NCI-H1436 treated with DMSO at 0.1 percent for 48 hours (cell line): ENCODE measurements around the gene ANP32A.

Experiments
- DNase-seq: peaks from one replicate; lab custom pipeline; 2025; lab: John Stamatoyannopoulos, UW

Gene ANP32A

DNA sequence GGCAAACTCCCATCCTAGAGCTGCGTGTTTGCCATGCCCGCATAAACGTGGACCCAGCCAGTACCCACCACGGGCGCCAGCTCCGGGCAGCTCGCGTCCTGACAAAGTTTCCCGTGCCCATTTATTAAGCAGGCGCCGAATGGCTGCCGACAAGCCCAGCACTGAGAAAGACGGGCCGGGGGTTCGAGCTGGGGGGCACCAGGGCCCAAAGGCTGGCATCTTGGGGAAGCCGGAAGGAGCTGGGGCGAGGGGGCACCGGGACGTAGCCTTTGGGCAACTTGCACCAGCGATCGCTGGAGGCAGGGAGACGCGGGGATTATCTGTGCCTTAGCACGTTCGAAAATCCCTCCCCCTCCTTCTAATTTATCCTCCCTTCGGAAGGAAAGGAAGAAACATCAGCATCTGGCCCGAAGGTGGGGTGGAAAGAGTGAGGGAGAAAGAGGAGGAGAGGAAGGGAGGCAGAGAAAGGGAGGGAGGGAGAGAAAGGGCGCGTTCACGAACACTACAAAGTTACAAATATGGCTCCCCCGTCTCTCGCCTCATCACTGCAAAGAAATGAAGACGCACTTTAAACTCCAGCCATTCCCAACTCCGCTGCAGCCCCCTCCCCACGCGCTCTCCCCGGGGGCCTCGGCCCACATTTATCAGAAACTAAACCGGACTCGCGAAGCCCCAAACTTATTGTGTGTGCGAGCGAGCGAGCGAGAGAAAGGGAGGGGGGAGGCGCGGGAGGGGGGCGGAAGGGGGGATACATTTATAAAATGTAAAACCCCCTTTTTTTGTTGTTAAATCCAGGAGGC is 1.0 kb downstream of the ANP32A start:
- no peak for DNase-seq

- DNase-seq, result no peak
Observed at GRCh38 chr15:68818769-68819494, 1.8 kb downstream of the ANP32A start.

- no peak for DNase-seq
Observed at GRCh38 chr15:68818066-68818768, 2.5 kb downstream of the ANP32A start.

GRCh38 chr15:68817304-68818065 is 3.2 kb downstream of the ANP32A start:
- DNase-seq, result no peak

- no peak for DNase-seq
Observed at GRCh38 chr15:68816795-68817303, 3.8 kb downstream of the ANP32A start.

DNA sequence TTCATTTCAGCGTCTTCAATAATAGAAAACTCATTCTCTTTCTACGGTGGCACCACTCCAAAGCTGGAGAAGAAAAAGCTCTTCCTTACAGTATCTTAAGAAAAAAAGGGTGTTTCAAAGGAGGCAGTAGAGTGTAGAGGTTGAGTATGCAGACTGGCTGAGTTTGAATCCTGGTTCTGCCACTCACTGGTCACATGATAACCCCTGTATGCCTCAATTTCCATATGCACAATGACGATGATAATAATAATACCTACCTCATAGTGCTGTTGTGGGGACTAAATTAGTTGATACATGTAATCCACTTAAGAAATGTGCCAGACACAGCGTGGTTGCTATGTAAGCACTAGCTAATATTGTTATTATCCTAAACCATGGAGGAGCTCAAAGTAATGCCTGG is 4.5 kb downstream of the ANP32A start:
- DNase-seq, result no peak

GRCh38 chr15:68815598-68815997 is 5.1 kb downstream of the ANP32A start:
- no peak for DNase-seq

DNA sequence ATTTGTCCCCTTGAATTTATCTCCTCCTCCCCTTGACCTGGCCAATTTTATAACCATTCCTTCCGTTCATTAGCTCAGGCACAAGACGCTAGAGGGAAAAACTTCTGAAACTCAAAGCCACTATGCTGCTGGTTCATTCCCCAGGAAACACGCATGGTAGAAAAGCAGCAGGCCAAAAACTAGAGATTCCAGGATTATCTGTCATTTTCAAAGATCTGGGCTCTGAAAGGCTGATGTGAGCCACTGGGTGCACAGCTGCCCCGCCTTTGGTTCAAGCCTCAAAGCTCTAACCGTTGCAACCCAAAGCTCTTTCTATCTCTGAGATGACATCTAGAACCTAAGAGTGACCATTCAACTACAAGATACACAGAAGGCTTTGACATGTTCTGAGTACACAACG is 6.1 kb downstream of the ANP32A start:
- no peak for DNase-seq

DNA sequence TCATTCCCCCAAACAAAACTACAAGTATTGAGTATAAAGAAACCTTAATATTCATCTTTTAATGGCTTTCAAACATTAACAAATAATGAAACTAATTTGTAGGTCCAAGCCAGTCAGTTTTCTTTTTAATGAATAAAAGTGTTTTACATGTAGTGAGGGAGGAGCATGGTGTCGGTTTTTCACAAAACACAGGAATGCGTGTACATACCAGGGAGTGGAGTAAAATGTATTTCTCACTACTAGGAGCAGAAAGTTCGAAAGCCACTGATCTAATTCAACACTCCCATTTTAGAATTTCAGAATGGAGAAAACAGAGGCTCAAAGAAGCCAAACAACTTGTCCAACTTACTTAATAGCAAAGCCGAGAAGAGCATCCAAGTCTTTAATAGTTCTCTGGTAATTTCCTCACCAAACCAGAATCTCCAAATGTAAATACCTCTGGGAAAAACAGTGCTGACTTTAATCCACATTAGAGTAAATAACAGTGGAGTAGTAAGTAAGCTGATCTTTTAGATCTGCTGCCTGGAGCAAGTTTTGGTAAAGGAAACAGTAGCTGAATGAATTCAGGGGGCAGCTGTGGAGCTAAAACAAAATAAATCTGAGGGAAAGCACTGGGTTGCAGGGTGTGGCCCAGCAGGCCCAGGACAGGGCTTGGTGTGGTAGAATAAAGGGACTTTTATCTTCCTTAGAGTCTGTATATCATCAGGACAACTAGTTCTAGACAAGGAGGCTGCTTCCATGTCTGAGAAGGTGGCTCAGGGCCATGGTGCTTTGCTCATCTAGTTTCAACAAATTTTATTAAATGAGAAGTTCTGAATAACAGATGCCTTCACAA is 7.9 kb downstream of the ANP32A start:
- no peak for DNase-seq

- no peak for DNase-seq
Observed at GRCh38 chr15:68812069-68812468, 8.6 kb downstream of the ANP32A start.

- DNase-seq, result no peak
Observed at GRCh38 chr15:68809517-68809916, 11.2 kb downstream of the ANP32A start.

- no peak for DNase-seq
Observed at GRCh38 chr15:68808770-68809169, 11.9 kb downstream of the ANP32A start.

- DNase-seq, result no peak
Observed at GRCh38 chr15:68808091-68808490, 12.6 kb downstream of the ANP32A start.

DNA sequence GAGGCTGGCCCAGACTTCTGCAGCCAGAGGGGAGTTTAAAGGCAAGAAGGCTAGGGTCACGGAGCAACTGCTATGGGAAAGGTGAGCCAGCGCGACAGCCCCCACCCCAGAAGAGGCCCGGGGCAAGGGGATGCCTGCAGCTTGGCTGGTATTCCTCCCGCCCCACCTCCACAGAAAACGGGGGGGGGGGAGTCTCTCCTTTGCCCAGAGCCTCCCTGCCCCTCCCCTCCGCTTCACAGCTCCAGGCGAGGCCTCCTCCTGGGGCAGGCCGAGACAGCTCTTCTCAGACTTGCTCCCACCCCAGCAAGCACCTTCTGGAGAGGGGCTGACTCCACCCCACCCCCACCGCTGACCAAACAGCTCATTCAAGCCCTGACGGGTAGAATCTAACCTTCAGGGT is 13.4 kb downstream of the ANP32A start:
- no peak for DNase-seq

- no peak for DNase-seq
Observed at GRCh38 chr15:68806220-68807060, 14.3 kb downstream of the ANP32A start.

DNA sequence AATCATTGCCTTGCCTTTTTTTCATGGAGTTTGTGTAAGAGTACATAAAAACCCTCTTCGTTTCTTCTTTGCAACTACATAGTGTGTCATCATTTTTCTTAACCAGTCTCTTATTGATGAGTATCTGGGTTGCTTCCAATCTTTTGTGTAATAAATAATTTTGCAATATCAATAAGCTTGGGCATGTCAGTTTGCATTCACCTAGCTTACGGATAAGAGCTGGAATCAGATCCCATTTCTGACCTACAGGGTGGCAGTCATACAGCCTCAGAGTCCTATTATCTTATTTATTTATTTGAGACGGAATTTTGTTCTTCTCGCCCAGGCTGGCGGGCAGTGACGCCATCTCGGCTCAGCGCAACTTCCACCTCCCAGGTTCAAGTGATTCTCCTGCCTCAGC is 18.3 kb downstream of the ANP32A start:
- no peak for DNase-seq

- no peak for DNase-seq
Observed at GRCh38 chr15:68801572-68802148, 19.0 kb downstream of the ANP32A start.

- DNase-seq, result no peak
Observed at GRCh38 chr15:68800875-68801274, 19.8 kb downstream of the ANP32A start.

GRCh38 chr15:68798346-68799094 is 22.2 kb downstream of the ANP32A start:
- DNase-seq, result no peak
